WTC11 (cell line): ENCODE data around the gene RHOH. TPM values are rescaled to one million over a fixed set of nuclear protein-coding genes. Genes with fewer than 3 reads are reported as not detected.

Source experiments
- ATAC-seq: fragments of 200-7000 bp; cut with Tn5 transposase; 2 replicates; pipeline ENCODE4 v1.10.0; 2021; ENCODE audit warnings: mild to moderate bottlenecking, moderate library complexity
- CTCF ChIA-PET: fragments of 300-600 bp; sonication (Branson Sonifier 250); formaldehyde crosslinking; loops from one replicate; lab custom pipeline; 2021; ENCODE audit warnings: antibody characterized with exemption; lab: Charles Lee
- POLR2A ChIA-PET: fragments of 350-600 bp; sonication (Branson Sonifier 250); formaldehyde crosslinking; loops from one replicate; lab custom pipeline; 2021; ENCODE audit warnings: antibody characterized with exemption; lab: Charles Lee
- DNase-seq: peaks from one replicate; pipeline ENCODE4 v3.0.0; 2021; ENCODE audit warnings: low spot score
- H3K27ac Mint-ChIP-seq: 2 replicates; pipeline ENCODE4 v1.8.0; 2021; ENCODE audit warnings: mixed read lengths
- H3K27me3 Mint-ChIP-seq: 2 replicates; pipeline ENCODE4 v1.8.0; 2021; ENCODE audit warnings: low read depth, mild to moderate bottlenecking, moderate library complexity, mixed read lengths
- H3K36me3 Mint-ChIP-seq: 2 replicates; pipeline ENCODE4 v1.8.0; 2021; ENCODE audit warnings: mixed read lengths
- H3K4me1 Mint-ChIP-seq: 2 replicates; pipeline ENCODE4 v1.8.0; 2022; ENCODE audit warnings: mixed read lengths
- H3K4me3 Mint-ChIP-seq: 2 replicates; pipeline ENCODE4 v1.8.0; 2021; ENCODE audit warnings: mild to moderate bottlenecking, moderate library complexity, mixed read lengths
- H3K9me3 Mint-ChIP-seq: 2 replicates; pipeline ENCODE4 v1.8.0; 2021; ENCODE audit warnings: mixed read lengths
- ATF1 ChIP-seq: sonication (generic); formaldehyde crosslinking; IDR thresholded peaks from 2 replicates; pipeline ENCODE4 v1.8.1; 2023; ENCODE audit warnings: mild to moderate bottlenecking, moderate library complexity, missing genetic modification reagents
- ELF4 ChIP-seq: sonication (generic); formaldehyde crosslinking; IDR thresholded peaks from 2 replicates; pipeline ENCODE4 v1.8.1; 2022; ENCODE audit warnings: low read depth, mild to moderate bottlenecking, moderate library complexity, missing genetic modification reagents
- FOXJ3 ChIP-seq: sonication (generic); formaldehyde crosslinking; IDR thresholded peaks from 2 replicates; pipeline ENCODE4 v1.9.0; 2021; ENCODE audit warnings: missing genetic modification reagents, mild to moderate bottlenecking, borderline replicate concordance
- GABPB1 ChIP-seq: sonication (generic); formaldehyde crosslinking; IDR thresholded peaks from 2 replicates; pipeline ENCODE4 v1.8.1; 2023; ENCODE audit warnings: mild to moderate bottlenecking, missing genetic modification reagents
- GTF2I ChIP-seq: fragments of 250-450 bp; sonication (Bioruptor Pico); conservative IDR thresholded peaks from 2 replicates; pipeline ENCODE4 v1.4.0; 2021; ENCODE audit warnings: mild to moderate bottlenecking
- MXD4 ChIP-seq: fragments of 250-450 bp; sonication (Bioruptor Pico); IDR thresholded peaks from 2 replicates; pipeline ENCODE4 v1.8.0; 2021; ENCODE audit warnings: mild to moderate bottlenecking, moderate library complexity, borderline replicate concordance
- MYBL2 ChIP-seq: sonication (generic); formaldehyde crosslinking; IDR thresholded peaks from 2 replicates; pipeline ENCODE4 v1.8.1; 2023; ENCODE audit warnings: mild to moderate bottlenecking, moderate library complexity, missing genetic modification reagents
- NFYB ChIP-seq: sonication (generic); formaldehyde crosslinking; conservative IDR thresholded peaks from 2 replicates; pipeline ENCODE4 v1.8.0; 2022; ENCODE audit warnings: low read depth, missing genetic modification reagents
- NR3C1 ChIP-seq: sonication (generic); formaldehyde crosslinking; conservative IDR thresholded peaks from 2 replicates; pipeline ENCODE4 v1.8.1; 2023; ENCODE audit warnings: low read depth, mild to moderate bottlenecking, missing genetic modification reagents
- PRRX2 ChIP-seq: fragments of 250-450 bp; sonication (Bioruptor Pico); IDR thresholded peaks from 2 replicates; pipeline ENCODE4 v1.8.0; 2021; ENCODE audit warnings: mild to moderate bottlenecking
- RELA ChIP-seq: sonication (generic); formaldehyde crosslinking; IDR thresholded peaks from 2 replicates; pipeline ENCODE4 v1.8.1; 2022; ENCODE audit warnings: missing genetic modification reagents, mild to moderate bottlenecking, borderline replicate concordance
- TCF7 ChIP-seq: sonication (generic); formaldehyde crosslinking; IDR thresholded peaks from 2 replicates; pipeline ENCODE4 v1.8.0; 2022; ENCODE audit warnings: mild to moderate bottlenecking, low read depth, missing genetic modification reagents, moderate library complexity
- TEAD4 ChIP-seq: sonication (generic); formaldehyde crosslinking; IDR thresholded peaks from 2 replicates; pipeline ENCODE4 v1.8.0; 2022; ENCODE audit warnings: mild to moderate bottlenecking, missing genetic modification reagents
- ZNF121 ChIP-seq: sonication (generic); formaldehyde crosslinking; IDR thresholded peaks from 2 replicates; pipeline ENCODE4 v1.8.0; 2023; ENCODE audit warnings: missing genetic modification reagents
- total RNA-seq: library from RNA; stranded (reverse); gene quantifications from 3 replicates; pipeline ENCODE4 v1.2.3, GENCODE V29; 2021
- TF ChIP-seq, protein P1 (sequence below): fragments of 250-450 bp; sonication (Bioruptor Pico); IDR thresholded peaks from 2 replicates; pipeline ENCODE4 v1.9.0; 2021; ENCODE audit warnings: moderate library complexity, mild to moderate bottlenecking, inconsistent platforms, borderline replicate concordance
- TF ChIP-seq, protein P2 (sequence below): fragments of 200-600 bp; IDR thresholded peaks from 2 replicates; pipeline ENCODE4 v1.8.0; 2022; ENCODE audit warnings: antibody characterized with exemption
- TF ChIP-seq, protein P3 (sequence below): sonication (generic); formaldehyde crosslinking; conservative IDR thresholded peaks from 2 replicates; pipeline ENCODE4 v1.8.1; 2023; ENCODE audit warnings: mild to moderate bottlenecking, low read depth, missing genetic modification reagents, moderate library complexity
- TF ChIP-seq, protein P4 (sequence below): sonication (generic); formaldehyde crosslinking; IDR thresholded peaks from 2 replicates; pipeline ENCODE4 v1.8.0; 2022; ENCODE audit warnings: mild to moderate bottlenecking, missing genetic modification reagents
- TF ChIP-seq, protein P5 (sequence below): fragments of 250-450 bp; sonication (Bioruptor Pico); IDR thresholded peaks from 2 replicates; pipeline ENCODE4 v1.9.0; 2021; ENCODE audit warnings: mild to moderate bottlenecking, borderline replicate concordance
- TF ChIP-seq, protein P6 (sequence below): sonication (generic); formaldehyde crosslinking; IDR thresholded peaks from 2 replicates; pipeline ENCODE4 v1.8.1; 2022; ENCODE audit warnings: missing genetic modification reagents, borderline replicate concordance

Gene RHOH
- total RNA-seq, 1 experiment from 2014 or later, result 8.7 TPM

DNA sequence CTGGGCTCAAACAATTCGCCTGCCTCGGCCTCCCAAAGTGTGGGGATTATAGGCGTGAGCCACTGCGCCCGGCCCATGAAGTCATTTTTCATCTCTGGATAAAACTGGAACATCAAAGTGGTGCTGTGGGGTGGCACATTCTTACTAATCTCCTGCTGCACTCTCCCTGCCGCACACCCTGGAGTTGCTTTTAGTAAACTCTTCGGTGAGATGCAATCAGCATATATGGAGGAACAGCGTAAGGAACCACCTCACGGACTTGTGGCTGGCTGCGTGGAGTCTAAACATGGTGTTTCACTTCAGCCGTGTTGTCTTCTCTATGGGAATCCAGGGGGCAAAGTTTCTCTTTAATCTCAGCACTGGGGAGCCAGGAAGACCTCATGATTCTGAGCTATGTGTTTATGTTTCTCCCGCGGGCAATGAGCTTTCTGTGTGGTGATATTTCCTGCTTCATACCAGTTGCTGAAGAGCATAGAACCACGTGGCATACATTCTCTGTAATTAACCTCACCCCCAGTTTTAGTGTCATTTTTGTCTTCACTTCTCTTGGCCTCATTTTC, 2.1 kb upstream of the RHOH start (continued):
- TF ChIP-seq, protein P1, sequence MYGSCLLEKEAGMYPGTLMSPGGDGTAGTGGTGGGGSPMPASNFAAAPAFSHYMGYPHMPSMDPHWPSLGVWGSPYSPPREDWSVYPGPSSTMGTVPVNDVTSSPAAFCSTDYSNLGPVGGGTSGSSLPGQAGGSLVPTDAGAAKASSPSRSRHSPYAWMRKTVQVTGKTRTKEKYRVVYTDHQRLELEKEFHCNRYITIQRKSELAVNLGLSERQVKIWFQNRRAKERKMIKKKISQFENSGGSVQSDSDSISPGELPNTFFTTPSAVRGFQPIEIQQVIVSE (CRISPR knock-in tag), result no peak
- TF ChIP-seq ATF1 (CRISPR knock-in tag) (no peak), FOXJ3 (CRISPR knock-in tag) (no peak)
- TF ChIP-seq, protein P2, sequence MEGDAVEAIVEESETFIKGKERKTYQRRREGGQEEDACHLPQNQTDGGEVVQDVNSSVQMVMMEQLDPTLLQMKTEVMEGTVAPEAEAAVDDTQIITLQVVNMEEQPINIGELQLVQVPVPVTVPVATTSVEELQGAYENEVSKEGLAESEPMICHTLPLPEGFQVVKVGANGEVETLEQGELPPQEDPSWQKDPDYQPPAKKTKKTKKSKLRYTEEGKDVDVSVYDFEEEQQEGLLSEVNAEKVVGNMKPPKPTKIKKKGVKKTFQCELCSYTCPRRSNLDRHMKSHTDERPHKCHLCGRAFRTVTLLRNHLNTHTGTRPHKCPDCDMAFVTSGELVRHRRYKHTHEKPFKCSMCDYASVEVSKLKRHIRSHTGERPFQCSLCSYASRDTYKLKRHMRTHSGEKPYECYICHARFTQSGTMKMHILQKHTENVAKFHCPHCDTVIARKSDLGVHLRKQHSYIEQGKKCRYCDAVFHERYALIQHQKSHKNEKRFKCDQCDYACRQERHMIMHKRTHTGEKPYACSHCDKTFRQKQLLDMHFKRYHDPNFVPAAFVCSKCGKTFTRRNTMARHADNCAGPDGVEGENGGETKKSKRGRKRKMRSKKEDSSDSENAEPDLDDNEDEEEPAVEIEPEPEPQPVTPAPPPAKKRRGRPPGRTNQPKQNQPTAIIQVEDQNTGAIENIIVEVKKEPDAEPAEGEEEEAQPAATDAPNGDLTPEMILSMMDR, result no peak

DNA sequence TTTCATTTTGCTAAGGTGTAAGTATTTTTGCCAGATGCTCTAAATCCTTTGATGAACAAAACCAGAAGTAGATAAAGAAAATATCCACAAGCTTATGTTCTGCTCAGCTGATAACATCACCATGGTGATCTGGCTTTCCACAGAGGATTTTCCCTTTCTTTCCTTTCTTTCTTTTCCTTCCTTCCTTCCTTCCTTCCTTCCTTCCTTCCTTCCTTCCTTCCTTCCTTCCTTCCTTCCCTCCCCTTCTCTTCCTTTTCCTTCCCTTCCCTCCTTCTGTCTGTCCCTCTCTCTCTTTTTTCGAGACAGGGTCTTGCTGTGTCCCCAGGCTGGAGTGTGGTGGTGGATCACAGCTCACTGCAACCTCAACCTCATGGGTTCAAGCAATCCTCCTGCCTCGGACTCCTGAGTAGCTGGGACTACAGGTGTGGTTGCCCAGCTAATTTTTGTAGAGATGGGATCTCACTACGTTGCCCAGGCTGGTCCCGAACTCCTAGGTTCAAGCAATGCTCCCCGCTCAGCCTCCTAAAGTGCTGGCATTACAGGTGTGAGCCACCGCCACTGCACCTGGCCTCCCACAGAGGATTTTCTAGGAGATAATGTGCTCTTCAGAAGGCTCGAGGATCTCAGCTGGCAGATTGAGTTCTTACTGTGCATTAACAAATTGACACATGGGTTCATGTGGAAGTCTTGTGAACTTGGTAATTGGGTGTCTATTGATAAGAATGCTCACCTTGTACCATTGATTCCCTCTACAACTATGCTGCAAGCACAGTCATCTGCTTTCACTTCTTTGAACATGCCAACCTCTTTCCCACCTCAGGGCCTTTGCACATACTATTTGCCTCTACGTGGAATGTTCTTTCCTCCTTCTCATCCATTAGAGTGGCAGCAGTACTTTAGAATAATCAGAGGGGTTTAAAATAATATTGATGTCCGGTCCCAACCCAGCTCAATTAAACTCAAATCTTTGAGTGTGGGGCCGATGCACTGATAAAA, 1.4 kb upstream of the RHOH start:
- POLR2A ChIA-PET, result no interaction called here
- CTCF ChIA-PET, result interaction anchor here (1.0 kb wide), 1 partner anchor 114 kb away, joined by 4 read pairs; no protein-coding TSS in a partner anchor
- Mint-ChIP-seq H3K27me3 (no peaks in the 10 kb centered on the region), H3K36me3 (no peaks in the 10 kb centered on the region), H3K4me1 (peaks cover 88% of the 10 kb centered on the region), H3K9me3 (no peaks in the 10 kb centered on the region; the same call in 1 of the 2 replicates), H3K4me3 (no peak overlapping the region), H3K27ac (peak overlapping the region; percentile 99)
- no peak for DNase-seq
- no peak for ATAC-seq
- TF ChIP-seq NFYB (CRISPR knock-in tag), result no peak
- peak; percentile 97 for TF ChIP-seq ZNF121
- TF ChIP-seq, protein P3, sequence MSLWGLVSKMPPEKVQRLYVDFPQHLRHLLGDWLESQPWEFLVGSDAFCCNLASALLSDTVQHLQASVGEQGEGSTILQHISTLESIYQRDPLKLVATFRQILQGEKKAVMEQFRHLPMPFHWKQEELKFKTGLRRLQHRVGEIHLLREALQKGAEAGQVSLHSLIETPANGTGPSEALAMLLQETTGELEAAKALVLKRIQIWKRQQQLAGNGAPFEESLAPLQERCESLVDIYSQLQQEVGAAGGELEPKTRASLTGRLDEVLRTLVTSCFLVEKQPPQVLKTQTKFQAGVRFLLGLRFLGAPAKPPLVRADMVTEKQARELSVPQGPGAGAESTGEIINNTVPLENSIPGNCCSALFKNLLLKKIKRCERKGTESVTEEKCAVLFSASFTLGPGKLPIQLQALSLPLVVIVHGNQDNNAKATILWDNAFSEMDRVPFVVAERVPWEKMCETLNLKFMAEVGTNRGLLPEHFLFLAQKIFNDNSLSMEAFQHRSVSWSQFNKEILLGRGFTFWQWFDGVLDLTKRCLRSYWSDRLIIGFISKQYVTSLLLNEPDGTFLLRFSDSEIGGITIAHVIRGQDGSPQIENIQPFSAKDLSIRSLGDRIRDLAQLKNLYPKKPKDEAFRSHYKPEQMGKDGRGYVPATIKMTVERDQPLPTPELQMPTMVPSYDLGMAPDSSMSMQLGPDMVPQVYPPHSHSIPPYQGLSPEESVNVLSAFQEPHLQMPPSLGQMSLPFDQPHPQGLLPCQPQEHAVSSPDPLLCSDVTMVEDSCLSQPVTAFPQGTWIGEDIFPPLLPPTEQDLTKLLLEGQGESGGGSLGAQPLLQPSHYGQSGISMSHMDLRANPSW (CRISPR knock-in tag), result no peak
- TF ChIP-seq, protein P4, sequence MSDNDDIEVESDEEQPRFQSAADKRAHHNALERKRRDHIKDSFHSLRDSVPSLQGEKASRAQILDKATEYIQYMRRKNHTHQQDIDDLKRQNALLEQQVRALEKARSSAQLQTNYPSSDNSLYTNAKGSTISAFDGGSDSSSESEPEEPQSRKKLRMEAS (CRISPR knock-in tag), result no peak
- no peak for TF ChIP-seq TEAD4
- TF ChIP-seq, protein P2, result no peak
- TF ChIP-seq, protein P5, sequence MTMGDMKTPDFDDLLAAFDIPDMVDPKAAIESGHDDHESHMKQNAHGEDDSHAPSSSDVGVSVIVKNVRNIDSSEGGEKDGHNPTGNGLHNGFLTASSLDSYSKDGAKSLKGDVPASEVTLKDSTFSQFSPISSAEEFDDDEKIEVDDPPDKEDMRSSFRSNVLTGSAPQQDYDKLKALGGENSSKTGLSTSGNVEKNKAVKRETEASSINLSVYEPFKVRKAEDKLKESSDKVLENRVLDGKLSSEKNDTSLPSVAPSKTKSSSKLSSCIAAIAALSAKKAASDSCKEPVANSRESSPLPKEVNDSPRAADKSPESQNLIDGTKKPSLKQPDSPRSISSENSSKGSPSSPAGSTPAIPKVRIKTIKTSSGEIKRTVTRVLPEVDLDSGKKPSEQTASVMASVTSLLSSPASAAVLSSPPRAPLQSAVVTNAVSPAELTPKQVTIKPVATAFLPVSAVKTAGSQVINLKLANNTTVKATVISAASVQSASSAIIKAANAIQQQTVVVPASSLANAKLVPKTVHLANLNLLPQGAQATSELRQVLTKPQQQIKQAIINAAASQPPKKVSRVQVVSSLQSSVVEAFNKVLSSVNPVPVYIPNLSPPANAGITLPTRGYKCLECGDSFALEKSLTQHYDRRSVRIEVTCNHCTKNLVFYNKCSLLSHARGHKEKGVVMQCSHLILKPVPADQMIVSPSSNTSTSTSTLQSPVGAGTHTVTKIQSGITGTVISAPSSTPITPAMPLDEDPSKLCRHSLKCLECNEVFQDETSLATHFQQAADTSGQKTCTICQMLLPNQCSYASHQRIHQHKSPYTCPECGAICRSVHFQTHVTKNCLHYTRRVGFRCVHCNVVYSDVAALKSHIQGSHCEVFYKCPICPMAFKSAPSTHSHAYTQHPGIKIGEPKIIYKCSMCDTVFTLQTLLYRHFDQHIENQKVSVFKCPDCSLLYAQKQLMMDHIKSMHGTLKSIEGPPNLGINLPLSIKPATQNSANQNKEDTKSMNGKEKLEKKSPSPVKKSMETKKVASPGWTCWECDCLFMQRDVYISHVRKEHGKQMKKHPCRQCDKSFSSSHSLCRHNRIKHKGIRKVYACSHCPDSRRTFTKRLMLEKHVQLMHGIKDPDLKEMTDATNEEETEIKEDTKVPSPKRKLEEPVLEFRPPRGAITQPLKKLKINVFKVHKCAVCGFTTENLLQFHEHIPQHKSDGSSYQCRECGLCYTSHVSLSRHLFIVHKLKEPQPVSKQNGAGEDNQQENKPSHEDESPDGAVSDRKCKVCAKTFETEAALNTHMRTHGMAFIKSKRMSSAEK (CRISPR knock-in tag), result no peak
- no peak for TF ChIP-seq MXD4
- TF ChIP-seq, protein P6, sequence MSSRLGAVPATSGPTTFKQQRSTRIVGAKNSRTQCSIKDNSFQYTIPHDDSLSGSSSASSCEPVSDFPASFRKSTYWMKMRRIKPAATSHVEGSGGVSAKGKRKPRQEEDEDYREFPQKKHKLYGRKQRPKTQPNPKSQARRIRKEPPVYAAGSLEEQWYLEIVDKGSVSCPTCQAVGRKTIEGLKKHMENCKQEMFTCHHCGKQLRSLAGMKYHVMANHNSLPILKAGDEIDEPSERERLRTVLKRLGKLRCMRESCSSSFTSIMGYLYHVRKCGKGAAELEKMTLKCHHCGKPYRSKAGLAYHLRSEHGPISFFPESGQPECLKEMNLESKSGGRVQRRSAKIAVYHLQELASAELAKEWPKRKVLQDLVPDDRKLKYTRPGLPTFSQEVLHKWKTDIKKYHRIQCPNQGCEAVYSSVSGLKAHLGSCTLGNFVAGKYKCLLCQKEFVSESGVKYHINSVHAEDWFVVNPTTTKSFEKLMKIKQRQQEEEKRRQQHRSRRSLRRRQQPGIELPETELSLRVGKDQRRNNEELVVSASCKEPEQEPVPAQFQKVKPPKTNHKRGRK (CRISPR knock-in tag), result peak; percentile 64; the same call in 1 of the 2 replicates
- TF ChIP-seq GTF2I (CRISPR knock-in tag), result peak; percentile 73; the same call in 1 of the 2 replicates
- TF ChIP-seq MYBL2, result no peak
- no peak for TF ChIP-seq TCF7
- no peak for TF ChIP-seq GABPB1 (CRISPR knock-in tag)
- TF ChIP-seq PRRX2 (CRISPR knock-in tag), result no peak
- no peak for TF ChIP-seq NR3C1
- TF ChIP-seq ELF4 (CRISPR knock-in tag), result no peak
- TF ChIP-seq RELA, result no peak
